ENCODE data around the gene SBF1. TPM values are rescaled to one million over a fixed set of nuclear protein-coding genes. Genes with fewer than 3 reads are reported as not detected.

Gene SBF1
- total RNA-seq, 4 donors from 2014 or later = 92.5 to 137 (median 115) TPM

- Histone ChIP-seq H3K9me3 (no peaks in the 10 kb centered on the region), H3K36me3 (no peaks in the 10 kb centered on the region), H3K4me1 (peaks cover 15% of the 10 kb centered on the region), H3K27me3 (peaks cover 54% of the 10 kb centered on the region), H3K4me3 (peak within 1 kb of the TSS; percentile 54), H3K27ac (no peak within 1 kb of the TSS)
- no CpG with 5 or more reads among the region's 70 CpGs for WGBS
- TF ChIP-seq POLR2A (IDR thresholded peaks at IDR 0.05) (no peak), POLR2AphosphoS5 (IDR thresholded peaks at IDR 0.05) (no peak), EP300 (IDR thresholded peaks at IDR 0.05) (no peak)
- TF ChIP-seq, protein P1, sequence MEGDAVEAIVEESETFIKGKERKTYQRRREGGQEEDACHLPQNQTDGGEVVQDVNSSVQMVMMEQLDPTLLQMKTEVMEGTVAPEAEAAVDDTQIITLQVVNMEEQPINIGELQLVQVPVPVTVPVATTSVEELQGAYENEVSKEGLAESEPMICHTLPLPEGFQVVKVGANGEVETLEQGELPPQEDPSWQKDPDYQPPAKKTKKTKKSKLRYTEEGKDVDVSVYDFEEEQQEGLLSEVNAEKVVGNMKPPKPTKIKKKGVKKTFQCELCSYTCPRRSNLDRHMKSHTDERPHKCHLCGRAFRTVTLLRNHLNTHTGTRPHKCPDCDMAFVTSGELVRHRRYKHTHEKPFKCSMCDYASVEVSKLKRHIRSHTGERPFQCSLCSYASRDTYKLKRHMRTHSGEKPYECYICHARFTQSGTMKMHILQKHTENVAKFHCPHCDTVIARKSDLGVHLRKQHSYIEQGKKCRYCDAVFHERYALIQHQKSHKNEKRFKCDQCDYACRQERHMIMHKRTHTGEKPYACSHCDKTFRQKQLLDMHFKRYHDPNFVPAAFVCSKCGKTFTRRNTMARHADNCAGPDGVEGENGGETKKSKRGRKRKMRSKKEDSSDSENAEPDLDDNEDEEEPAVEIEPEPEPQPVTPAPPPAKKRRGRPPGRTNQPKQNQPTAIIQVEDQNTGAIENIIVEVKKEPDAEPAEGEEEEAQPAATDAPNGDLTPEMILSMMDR (IDR thresholded peaks at IDR 0.05) = no peak
- no peak for DNase-seq (ENCODE audit: low spot score in 2 of 2)
Measured at GRCh38 chr22:50481440-50482106, 6.7 kb upstream of the SBF1 start, which contains the start of gene ADM2. ADM2 (plus strand) TSS chr22:50481543; CDS start chr22:50481848, 305 bp downstream.

GRCh38 chr22:50481045-50481439 lies 6.2 kb upstream of the SBF1 start:
- Histone ChIP-seq H3K27ac (no peak overlapping the region), H3K9me3 (no peaks in the 10 kb centered on the region), H3K36me3 (no peaks in the 10 kb centered on the region), H3K4me3 (peak overlapping the region; percentile 54), H3K4me1 (peaks cover 15% of the 10 kb centered on the region), H3K27me3 (peaks cover 51% of the 10 kb centered on the region)
- DNase-seq (ENCODE audit: low spot score in 2 of 2) = no peak
- no peak for TF ChIP-seq POLR2AphosphoS5 (IDR thresholded peaks at IDR 0.05)
- no peak for TF ChIP-seq POLR2A (IDR thresholded peaks at IDR 0.05)
- TF ChIP-seq EP300 (IDR thresholded peaks at IDR 0.05) = no peak
- TF ChIP-seq, protein P1 (IDR thresholded peaks at IDR 0.05) = no peak
- WGBS = 6% methylated on average over 34 of the region's 45 CpGs

- no peak for DNase-seq (ENCODE audit: low spot score in 2 of 2)
- Histone ChIP-seq H3K27me3 (peaks cover 46% of the 10 kb centered on the region), H3K36me3 (no peaks in the 10 kb centered on the region), H3K4me3 (no peak overlapping the region), H3K27ac (no peak overlapping the region), H3K4me1 (peaks cover 23% of the 10 kb centered on the region), H3K9me3 (no peaks in the 10 kb centered on the region)
- TF ChIP-seq, protein P1 (IDR thresholded peaks at IDR 0.05) = no peak
- TF ChIP-seq POLR2AphosphoS5 (IDR thresholded peaks at IDR 0.05) (no peak), EP300 (IDR thresholded peaks at IDR 0.05) (no peak), POLR2A (IDR thresholded peaks at IDR 0.05) (no peak)
- WGBS = 79% methylated on average over 11 of the region's 11 CpGs
Measured at GRCh38 chr22:50479721-50480120, 4.9 kb upstream of the SBF1 start.

DNA sequence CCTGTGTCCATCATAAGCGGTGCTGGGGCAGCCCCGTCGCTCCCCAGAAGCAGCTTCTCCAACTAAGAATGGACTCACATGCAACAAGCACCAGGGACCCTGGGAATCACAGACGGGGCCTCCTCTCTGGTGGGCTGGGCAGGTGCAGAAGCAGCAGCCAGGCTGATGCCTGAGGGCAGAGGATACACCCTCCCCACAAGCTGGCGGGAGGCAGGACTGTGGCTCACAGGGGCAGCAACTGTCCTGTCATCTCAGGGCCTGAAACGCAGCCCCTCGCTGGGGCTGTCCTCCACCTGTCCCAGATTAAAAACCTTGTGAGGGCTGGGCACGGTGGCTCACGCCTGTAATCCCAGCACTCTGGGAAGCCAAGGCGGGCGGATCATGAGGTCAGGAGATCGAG lies 3.1 kb upstream of the SBF1 start:
- no peaks in the 10 kb centered on the region for H3K9me3 ChIP-seq
- H3K36me3 ChIP-seq = no peaks in the 10 kb centered on the region
- no peak for DNase-seq (ENCODE audit: low spot score in 2 of 2)
- H3K27me3 ChIP-seq = peaks cover 30% of the 10 kb centered on the region
- peaks cover 35% of the 10 kb centered on the region for H3K4me1 ChIP-seq
- TF ChIP-seq, protein P1 (IDR thresholded peaks at IDR 0.05) = no peak
- no peak for TF ChIP-seq EP300 (IDR thresholded peaks at IDR 0.05)
- H3K27ac ChIP-seq = no peak overlapping the region
- 89% methylated on average over 12 of the region's 12 CpGs for WGBS
- no peak overlapping the region for H3K4me3 ChIP-seq

GRCh38 chr22:50476868-50477267 lies 2.0 kb upstream of the SBF1 start:
- no peaks in the 10 kb centered on the region for H3K36me3 ChIP-seq
- TF ChIP-seq POLR2A (IDR thresholded peaks at IDR 0.05) (no peak), EP300 (IDR thresholded peaks at IDR 0.05) (no peak), POLR2AphosphoS5 (IDR thresholded peaks at IDR 0.05) (no peak)
- TF ChIP-seq, protein P1 (IDR thresholded peaks at IDR 0.05) = no peak
- no peak overlapping the region for H3K27ac ChIP-seq
- H3K9me3 ChIP-seq = no peaks in the 10 kb centered on the region
- 74% methylated on average over 6 of the region's 7 CpGs for WGBS
- H3K27me3 ChIP-seq = peaks cover 19% of the 10 kb centered on the region
- H3K4me3 ChIP-seq = no peak overlapping the region
- no peak for DNase-seq (ENCODE audit: low spot score in 2 of 2)
- peaks cover 40% of the 10 kb centered on the region for H3K4me1 ChIP-seq
